Activated CD8-positive, alpha-beta memory T cell treated with anti-CD3 and anti-CD28 coated beads for 24 hours (primary cell): ENCODE data around the gene DSCAML1.

ENCODE experiments used
- DNase-seq: peaks from one replicate; pipeline ENCODE4 v3.0.0-alpha.2; 2020

The DSCAML1 gene

DNA sequence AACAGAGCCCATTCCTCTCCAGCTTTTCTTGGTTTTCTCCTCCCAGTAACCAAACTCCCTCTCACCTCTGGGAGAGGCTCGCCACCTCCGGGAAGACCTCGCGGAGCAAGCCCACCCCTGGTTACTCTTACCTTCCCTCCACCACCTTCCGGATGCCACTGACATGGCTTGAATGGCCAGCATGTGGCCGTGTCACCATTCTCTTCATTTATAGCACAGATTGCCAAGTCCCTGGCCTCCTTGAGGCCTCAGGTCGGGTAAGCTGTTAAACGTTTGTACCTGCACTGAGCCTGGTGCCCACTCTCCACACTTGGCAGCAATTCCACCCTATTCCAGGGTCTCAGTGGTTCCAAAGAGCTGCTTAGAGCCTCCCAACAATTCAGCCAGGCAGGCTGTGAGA lies 35.5 kb upstream of the DSCAML1 start:
- peak; percentile 51 for DNase-seq

DNA sequence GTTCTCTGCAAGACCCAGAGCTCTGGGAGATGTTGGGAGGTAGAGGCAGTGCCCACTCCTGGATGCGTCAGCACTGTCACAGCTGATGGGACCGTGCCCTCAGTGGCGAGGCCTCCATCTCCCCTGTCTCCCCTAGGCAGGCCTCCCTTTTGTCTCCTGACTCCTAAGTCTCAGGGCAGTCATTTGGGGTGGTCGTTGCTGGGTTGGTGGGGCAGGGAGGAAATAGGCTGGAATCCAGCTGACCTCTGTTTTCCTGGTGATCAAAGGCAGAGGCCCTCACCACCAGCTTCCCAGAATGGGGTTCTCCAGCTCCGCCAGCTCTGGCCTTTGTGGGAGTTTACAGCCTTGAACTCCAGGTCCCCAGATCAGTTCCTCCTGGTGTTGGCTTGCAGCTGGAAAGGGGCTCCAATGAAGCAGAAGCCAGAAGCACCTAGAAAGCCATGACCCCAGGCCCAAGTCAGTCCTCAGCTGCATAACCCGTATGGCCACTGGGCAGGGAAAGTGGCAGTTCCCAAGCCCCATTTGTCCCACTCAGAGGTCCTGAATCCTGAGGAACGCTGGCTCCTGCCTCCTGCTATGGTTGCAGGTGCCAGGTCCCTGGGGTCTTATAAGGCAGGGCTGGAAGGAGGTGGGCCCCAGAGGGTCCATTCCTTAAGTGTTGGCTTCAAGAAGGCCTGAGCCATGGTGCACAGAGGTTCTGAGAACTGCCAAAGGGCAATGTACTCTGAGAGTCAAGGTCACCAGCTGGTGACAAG lies 34.8 kb upstream of the DSCAML1 start:
- peak; percentile 55 for DNase-seq

DNA sequence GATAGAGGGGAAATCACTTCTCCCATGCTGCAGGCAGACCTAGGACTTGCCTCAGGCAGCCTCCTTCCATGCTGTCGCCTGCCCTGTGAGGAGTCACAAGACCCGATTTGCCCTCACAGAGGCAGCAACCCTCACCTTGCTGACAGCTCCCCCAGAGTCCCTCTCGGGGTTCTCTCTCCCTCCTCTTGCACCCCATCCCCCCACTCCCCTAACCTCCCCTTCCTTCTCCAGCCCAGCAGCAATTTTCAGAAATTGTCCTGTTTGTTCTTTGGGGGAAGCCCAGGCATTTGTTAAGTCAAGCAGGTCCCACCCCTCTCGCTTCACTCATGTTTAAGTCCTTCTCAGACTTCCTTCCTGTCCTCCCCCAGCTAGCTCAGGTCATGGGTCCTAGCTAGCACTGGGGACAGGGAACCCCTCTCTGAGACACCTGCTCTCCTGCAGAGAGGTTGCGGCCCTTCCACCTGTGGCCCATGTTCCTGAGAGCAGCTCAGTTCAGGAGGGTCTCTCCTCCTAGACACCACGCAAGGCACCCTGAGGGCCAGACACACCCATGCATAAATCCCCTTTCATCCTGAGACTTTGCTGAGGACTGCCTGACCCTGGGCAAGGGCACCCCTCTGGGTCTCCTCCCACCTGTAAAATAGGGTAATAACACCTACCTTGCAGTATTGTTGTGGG lies 33.8 kb upstream of the DSCAML1 start:
- DNase-seq, result peak; percentile 61

DNA sequence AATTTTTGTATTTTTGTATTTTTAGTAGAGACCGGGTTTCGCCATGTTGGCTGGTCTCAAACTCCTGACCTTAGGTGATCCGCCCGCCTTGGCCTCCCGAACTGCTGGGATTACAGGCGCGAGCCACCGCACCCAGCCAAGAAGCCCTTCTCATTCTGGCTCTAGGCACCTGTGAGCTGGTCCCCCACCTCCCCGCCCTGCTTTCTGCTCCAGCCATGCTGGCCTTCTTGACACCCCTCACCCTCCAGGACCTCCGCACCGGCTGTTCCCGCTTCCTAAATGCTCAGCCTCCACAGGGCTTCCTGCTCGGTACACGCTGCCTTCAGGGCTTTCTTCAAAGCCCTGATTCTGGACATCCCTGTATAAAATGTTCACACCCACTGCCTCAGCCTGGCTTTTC lies 33.1 kb upstream of the DSCAML1 start:
- peak; percentile 54 for DNase-seq

DNA sequence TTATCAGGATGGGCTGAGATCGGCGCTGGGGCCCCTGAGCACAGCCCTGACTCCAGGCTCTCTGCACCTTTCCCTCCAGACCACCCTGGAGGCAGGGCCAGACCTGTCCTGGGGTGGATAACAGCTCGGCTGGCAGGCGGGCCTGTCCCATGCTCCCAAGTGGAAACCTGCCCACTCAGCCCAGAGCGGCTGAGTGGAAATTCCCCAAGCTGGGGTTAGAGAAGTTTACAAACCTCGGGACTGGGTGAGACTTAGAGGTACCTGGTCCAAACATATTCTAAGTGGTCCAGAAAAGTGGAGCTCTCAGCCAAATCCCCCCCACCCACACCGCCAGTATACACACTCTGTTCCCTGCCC lies 32.3 kb upstream of the DSCAML1 start:
- DNase-seq, result peak; percentile 62

DNA sequence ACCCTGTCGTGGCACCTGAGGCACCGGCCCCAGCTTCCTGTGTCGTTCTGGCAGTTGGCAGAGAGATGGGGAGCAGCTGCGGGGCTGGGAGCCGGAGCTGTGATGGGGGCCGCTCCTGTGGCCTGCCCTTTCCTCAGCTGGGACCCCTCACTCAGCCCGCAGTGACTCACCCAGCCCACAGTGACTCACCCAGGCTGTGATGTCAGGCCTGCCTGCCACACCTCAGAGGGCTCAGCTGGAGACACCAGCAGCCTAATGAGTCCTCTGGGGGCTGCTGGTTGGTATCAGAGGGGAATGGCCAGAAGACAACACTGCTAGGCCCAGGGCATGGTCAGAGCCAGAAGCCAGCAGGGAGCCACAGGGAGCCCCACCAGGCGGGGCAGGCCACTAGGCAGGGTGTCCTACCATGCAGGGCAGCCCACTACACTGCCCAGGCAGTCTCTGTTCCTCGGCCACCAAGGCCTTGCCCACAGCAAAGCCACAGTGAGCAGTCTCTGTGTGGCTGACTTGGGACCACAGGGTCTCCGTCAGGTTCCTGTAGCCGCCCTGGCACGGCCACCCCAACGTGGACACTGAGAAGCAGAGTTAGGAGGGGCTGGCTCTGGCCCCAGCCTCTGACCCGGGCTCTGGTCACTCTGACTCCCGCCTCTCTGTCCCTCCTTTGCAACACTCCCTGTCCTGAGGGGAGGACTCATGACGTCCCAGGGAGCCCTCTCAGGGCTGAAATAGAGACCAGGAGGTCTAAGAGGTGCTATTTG lies 31.8 kb upstream of the DSCAML1 start:
- DNase-seq, result peak; percentile 93

DNA sequence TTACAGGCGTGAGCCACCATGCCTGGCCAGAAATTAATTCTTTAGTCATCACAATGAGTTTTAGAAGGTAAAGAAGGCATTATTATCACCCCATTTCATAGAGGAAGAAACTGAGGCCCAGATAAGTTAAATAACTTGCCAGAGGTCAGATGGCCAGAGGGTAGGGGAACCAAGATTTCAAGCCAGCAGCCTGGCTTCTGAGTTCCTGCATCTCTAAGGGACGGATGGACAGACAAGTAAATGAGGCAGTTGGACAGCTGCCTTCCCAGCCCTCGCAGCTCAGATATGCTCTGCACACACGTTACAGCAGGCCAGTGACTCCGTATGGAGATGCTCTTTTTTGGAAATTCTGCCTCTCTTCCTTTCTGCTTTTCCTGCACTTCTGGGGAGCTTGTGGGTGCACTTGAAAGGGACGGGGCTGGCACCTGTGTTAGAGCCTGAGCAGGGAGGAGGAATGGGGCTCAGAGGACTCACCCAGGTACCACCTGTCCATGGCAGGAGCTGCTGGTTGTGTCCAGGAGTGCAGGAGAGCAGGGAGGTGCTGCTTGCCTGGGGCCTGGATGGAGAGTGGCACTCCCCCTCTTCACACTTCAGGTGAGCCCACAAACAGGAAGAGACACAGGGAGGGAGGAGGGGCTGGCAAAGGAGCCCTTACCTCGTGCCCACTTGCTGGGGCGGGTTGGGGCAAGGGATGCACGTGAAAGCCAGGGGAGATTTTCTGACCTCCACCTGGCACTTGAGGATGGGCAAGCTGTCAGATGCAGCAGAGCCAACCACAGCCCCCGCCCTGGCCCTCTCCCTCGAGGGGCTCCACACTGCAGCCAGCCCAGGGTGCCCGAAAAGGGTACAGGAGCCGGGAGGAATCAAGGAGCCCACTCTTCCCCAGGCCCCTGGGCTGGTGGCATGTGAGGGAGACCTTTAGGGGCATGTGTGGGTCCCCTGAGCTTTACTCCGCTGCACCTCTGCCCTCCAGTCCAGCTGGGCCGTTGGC lies 30.8 kb upstream of the DSCAML1 start:
- DNase-seq, result peak; percentile 69

DNA sequence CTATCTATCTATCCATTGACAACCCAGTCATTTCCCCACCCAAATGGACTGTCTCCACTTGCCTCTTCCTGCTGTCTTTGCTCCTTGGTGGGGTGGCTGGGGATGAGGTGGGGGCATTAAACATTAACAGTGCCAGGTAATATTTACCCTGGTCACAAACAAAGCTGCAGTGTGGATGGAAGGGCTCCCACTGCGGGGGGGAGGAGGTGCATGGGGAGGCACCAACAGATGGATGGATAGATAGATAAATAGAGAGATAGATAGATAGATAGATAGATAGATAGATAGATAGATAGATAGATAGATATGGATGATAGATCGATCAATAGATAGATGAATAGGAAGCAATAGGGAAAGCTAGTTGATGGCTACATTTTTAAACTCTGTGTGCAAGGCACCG lies 29.8 kb upstream of the DSCAML1 start:
- DNase-seq, result peak; percentile 53

DNA sequence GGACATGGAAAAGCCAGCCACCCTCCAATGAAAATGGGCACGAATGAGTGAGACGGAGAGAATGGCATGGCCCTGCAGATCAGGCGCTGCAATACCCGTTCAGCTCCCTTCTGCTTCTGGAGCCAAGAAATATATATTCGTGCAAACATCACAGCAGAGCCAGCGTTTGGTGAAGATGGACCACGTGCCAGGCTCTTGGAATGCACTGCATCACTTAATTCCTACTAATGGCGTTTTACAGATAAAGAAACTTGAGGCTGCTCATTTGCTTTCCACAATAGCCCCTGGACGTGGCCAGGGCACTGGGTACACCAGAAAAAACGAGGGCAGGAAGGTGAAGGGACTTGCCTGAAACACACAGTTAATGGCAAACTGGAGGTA lies 29.2 kb upstream of the DSCAML1 start:
- peak; percentile 55 for DNase-seq

DNA sequence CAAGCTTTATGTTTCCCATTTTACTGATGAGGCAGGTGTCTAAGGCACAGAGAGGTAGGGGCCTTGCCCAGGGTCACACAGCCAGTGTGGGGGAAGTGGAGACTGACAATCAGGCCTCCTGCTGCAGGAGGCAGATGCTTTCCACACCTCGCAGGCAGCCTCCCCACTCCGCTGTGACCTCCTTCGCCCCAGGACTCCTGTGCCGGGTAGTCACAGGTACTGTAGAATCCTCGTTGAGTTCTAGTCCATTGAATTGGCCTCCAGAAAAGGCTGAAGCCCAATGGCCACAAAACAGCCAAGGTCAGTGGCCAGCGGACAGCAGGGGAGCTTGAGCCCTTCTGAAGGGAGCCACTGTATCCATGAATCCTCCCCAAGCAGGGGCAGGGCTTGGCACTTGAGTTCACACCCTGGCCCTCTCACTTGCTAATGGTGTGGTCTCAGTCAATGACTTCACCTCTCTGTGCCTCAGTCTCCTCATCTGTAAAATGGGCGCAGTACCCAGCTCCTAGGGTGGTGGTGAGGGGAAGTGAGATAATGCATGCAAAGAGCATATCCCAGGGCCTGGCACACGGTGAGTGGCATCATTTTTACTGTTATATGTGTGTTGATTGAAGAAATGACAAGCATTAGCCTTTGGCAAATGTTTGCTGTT lies 28.6 kb upstream of the DSCAML1 start:
- peak; percentile 52 for DNase-seq

DNA sequence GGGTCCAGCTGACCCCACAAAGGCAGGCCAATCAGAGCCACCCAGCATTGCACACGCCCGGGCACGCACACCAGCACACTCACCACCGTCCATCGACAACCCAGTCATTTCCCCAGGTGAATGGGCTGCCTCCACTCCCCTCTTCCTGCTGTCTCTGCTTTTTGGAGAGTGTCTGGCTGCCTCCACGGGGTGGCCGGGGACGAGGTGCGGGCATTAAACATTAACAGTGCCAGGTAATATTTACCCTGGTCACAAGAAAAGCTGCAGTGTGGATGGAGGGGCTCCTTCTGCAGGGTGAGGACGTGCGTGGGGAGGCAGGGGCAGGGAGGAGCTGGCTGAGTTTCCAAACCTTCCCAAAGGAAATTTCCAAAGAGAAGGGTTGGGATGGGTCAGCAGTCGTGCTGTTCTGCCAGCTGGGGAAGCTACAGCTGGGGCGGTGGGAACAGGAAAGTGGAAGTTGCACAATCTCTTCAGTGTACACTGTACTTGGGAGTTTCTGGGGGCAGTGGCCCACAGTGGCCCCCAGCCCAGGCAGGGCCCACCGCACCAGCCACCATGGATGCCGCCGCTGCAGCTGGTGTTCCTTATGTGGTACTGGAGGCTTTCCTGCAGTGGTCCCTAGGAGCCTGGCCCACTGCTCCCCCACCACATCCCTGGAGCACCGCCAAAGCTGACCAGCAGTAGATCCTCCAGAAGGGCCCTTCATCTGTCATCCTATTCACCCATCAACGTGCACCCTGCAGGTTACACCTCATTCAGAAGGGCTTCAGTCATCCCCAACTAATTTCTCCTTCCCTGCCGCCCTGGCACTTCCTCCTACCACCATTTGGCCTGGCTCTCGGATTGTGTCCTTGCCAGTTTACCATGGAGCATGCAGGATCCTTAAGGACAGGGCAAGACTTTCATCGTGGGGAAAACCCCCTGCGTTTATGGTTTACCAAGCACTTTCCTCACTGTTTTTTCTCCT lies 27.8 kb upstream of the DSCAML1 start, which contains the start of gene FXYD2:
TSS of gene FXYD2 (minus strand) at position 174 of the 967 bp plus-strand sequence. CDS start at position 108, 66 bp downstream.
- DNase-seq, result peak; percentile 55

DNA sequence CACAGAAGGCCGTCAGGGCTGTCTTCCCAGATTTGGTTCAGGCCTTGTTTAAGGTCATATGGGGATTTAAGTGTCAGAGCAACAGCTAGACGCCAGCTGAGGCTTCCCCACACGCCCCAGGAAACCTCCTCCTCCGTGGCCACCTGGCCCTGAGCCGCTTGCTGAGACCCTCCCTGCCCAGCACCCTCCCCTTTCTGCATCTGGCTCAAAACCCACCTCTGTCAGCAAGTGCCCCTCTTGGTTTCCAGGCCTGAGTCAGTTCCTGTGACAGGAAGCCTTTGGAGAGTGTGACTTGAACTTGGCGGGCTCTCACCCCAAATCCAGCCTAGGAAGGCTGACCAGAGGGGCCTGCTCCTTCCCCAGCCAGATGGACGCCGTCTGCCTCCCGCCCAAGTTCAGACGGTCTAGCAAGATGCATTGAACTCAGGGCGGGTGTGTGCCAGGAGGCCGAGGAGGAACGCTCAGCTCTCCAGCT lies 27.0 kb upstream of the DSCAML1 start:
- DNase-seq, result peak; percentile 81

DNA sequence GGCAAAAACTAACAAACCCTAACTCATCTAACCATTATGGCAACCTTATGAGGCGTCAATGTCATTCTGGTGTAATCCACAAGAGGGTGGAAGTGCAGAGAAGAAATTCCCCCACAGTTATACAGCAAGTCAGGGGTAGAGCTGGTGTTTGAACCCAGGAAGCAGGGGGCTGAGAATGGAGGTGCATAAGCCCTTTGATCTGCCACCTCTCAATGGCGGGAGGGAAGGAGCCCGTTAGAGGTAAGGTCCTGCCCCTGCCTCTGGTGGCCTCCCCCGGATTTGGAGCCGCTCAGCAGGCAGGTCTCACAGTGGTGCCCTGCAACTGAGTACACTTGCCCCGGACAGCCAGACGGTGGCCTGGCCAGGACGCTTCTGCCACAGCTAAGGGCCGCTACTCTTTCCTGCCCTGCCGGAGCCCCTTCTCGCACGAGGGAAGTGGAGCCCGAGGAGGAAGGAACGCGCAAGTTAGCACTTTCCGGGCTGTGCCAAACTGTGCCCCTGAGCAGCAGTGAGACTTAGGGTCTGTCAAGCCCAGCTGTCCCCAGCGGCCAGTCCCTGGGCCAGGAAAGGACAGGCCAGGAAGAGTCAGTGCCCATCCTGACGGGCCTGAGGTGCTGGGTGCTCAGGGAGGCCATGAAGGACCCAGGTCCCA lies 26.4 kb upstream of the DSCAML1 start:
- DNase-seq, result no peak

DNA sequence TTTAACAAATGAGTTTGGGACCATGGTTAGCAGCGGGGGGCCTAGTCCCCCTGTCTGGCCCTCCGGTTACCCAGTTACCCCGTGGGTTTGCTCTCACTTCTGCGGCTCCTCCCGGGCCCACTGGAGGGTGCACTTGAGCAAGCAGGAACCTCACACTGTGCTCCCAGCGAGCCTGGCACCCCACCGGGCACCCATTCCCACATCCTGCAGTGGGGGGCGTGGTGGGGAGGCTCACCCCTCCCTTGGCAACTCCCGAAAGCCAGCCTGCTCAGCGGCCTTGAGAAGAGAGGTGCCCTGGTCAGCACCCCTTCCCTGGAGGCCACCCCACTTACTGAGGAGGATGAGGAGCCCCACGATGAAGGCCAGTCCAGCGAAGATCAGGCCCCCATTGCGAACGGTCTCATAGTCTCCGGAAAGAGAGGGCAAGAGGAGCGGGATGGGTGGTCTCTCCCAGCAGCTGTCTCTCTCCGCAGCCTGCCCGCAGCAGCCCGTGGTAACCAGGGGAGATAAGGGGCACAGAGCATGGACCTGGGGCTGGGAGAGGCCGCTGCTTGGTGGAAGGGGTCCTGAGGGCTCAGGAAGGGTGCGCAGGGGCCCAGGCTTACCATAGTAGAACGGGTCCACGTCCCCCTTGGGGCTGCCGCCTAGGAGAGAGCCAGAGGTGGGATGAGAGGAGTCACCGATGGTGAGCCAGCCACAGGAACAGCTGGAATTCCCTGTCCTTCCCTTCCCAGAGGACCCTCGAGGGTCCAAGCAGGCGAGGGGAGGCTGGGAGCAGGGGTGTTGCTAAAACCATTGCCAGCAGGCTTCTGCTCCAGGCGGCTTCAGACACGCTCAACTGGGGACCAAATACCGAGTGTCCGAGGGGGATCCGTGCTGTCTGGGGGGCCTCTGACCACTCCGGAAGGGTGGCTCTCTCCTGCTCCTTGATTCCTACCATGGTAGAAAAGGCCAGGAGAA lies 25.3 kb upstream of the DSCAML1 start:
- DNase-seq, result peak; percentile 86

DNA sequence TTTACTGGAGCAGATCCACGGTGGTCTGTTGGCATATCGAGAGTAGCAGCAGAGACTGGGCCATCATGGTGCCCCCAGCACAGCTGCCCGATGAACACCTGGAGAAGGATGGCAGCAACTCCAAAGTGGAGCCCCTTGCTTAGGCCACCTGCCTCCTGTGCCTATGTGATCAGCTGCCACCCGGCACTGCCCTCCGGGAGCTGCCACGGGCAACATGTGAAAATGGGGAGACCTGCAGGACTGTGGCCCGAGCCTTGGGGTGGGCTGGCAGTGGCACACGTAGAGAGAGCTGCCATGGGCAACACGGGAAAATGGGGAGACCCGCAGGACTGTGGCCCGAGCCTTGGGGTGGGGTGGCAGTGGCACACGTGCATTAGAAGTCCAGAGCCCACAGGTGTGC lies 24.4 kb upstream of the DSCAML1 start:
- no peak for DNase-seq

DNA sequence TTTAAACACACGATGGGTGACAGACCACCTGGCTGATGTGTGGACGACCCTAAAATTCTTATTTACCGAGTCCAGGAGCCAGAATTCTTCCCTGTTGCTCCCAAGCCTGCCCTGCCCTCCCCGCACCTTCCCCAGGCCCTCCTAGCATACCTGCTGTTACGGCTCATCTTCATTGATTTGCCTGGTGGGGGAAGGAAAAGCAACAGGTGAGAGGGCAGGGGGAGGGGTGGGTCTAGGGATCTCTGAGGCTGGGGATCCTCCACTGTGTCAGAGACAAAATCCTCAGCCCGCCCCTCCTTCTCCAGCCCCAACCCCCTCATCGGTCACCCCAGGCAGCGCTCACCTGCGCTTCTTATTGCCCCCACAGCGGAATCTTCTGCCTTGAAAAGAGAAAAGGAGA lies 23.5 kb upstream of the DSCAML1 start:
- no peak for DNase-seq

DNA sequence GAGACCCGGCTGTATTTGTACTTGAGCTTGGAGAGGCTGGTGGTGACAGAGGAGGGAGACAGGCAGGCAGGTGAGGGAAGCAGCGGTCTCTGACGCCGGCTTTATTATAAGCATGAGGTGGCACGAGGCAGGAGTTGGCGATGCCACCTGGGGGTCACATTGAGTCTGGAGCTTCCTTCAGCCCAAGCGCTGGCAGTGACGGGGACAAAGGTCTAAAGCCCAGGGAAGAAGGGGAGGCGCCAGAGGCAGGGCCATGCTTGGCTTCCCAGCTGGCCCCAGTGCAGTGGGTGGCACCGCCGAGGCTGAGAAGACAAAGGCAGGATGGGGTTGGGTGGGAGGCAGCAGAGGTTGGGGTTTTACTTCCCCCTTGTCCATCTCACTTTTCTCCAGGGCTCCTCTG lies 23.1 kb upstream of the DSCAML1 start:
- no peak for DNase-seq

DNA sequence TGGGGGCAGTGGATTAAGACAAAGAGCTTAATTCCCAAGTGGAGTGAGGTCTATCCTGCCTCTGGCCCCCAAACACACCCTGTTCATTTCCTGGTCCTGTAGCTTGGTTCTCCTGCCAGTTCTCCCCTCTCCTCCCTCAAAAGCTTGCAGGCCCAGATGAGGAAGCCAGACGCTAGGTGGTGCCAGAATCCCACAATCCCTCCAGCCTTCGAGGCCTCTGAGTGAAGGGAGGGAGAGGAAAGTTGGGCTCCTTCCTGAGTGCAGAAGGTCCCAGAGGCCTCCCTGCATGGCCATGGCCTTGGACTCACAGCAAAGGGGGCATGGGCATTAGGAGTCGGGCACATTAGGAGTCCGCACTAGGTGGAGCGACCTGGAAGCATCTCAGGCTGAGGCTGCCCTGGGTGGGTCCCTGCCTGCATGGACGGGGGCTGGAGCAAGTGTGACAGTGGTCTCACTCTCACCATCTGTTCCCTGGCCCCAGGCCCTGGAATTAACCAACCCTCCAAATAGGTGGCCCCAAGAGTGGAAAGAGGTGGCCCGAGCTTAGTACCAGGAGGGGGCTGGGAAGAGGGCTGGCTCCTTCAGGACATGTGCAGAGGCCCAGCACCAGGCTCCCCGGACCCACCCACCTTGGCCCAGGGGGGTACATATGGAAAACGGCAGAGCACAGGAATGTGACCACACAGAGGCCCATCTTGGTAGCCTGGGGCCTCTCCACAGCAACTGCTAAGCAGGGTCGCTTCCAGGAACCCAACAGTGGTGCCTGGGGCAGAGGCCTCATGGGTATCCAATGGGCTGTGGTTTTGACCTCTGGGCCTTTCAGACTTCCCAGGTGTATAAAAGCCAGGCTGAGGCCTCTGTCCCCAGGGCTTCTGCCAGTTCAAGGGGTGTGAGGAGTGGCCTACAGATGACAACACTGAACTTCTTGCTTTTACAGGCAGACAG lies 22.4 kb upstream of the DSCAML1 start:
- no peak for DNase-seq
